HG03378 (cell line): Measurements from ENCODE around the gene ONECUT3.

Source experiments
- ATAC-seq: cut with Tn5 transposase; IDR thresholded peaks from one replicate; pipeline ENCODE4 v1.9.1; 2021; ENCODE audit warnings: mild to moderate bottlenecking, moderate library complexity; ENCODE audit not compliant: unreplicated experiment

ONECUT3 gene

GRCh38 chr19:1828279-1829238 lies 75.3 kb downstream of the ONECUT3 start:
- ATAC-seq = no peak

- no peak for ATAC-seq
These were observed 76.7 kb downstream of the ONECUT3 start for GRCh38 chr19:1829958-1830357.

GRCh38 chr19:1830568-1830967 lies 77.3 kb downstream of the ONECUT3 start:
- no peak for ATAC-seq
